HG02588 (cell line): ENCODE results near the gene SELENOM.
"Not testable (repeated sequence)": the region's sequence is repeated elsewhere in the genome, so short reads cannot be mapped to it uniquely, and the experiment has no call there.

ENCODE experiments used
- ATAC-seq: cut with Tn5 transposase; IDR thresholded peaks from one replicate; pipeline ENCODE4 v1.9.1; 2021; ENCODE audit warnings: mild to moderate bottlenecking, moderate library complexity; ENCODE audit not compliant: unreplicated experiment

SELENOM gene

GRCh38 chr22:31106731-31107177 is 614 bp downstream of the SELENOM start:
- ATAC-seq = no peak

- ATAC-seq = no peak
Observed at GRCh38 chr22:31106001-31106571, 1.3 kb downstream of the SELENOM start.

GRCh38 chr22:31105282-31105929 is 2.0 kb downstream of the SELENOM start:
- ATAC-seq = no peak

GRCh38 chr22:31104869-31105268 is 2.5 kb downstream of the SELENOM start:
- ATAC-seq = no peak

GRCh38 chr22:31103899-31104694 is 3.3 kb downstream of the SELENOM start:
- ATAC-seq = no peak

- no peak for ATAC-seq
Observed at GRCh38 chr22:31103111-31103510, 4.3 kb downstream of the SELENOM start.

- ATAC-seq = no peak
Observed at GRCh38 chr22:31102441-31103081, 4.8 kb downstream of the SELENOM start.

- no peak for ATAC-seq
Observed at GRCh38 chr22:31100762-31101525, 6.4 kb downstream of the SELENOM start.

- ATAC-seq = no peak
Observed at GRCh38 chr22:31099841-31100761, 7.3 kb downstream of the SELENOM start.

- no peak for ATAC-seq
Observed at GRCh38 chr22:31099386-31099785, 8.0 kb downstream of the SELENOM start.

GRCh38 chr22:31098632-31099110 is 8.7 kb downstream of the SELENOM start:
- ATAC-seq = no peak

GRCh38 chr22:31097941-31098631 is 9.3 kb downstream of the SELENOM start:
- ATAC-seq = no peak

GRCh38 chr22:31097539-31097938 is 9.8 kb downstream of the SELENOM start:
- not testable (repeated sequence) for ATAC-seq

- no peak for ATAC-seq
Observed at GRCh38 chr22:31096657-31097279, 10.6 kb downstream of the SELENOM start.

- ATAC-seq = no peak
Observed at GRCh38 chr22:31095637-31096249, 11.6 kb downstream of the SELENOM start.

- ATAC-seq = no peak
Observed at GRCh38 chr22:31094741-31095140, 12.6 kb downstream of the SELENOM start.

- ATAC-seq = no peak
Observed at GRCh38 chr22:31094021-31094551, 13.3 kb downstream of the SELENOM start.
